ENCODE results near the gene PPP2R5C.
"Not testable (repeated sequence)": the region's sequence is repeated elsewhere in the genome, so short reads cannot be mapped to it uniquely, and the experiment has no call there.

PPP2R5C gene

GRCh38 chr14:101971458-101971857, 209.9 kb downstream of the PPP2R5C start:
- H3K4me1 Mint-ChIP-seq, result peaks cover 41% of the 10 kb centered on the region
- DNase-seq, ATAC-seq, H3K27ac Mint-ChIP-seq, H3K4me3 Mint-ChIP-seq, H3K27me3 Mint-ChIP-seq, H3K9me3 Mint-ChIP-seq: not testable (repeated sequence)
- peaks cover 25% of the 10 kb centered on the region for H3K36me3 Mint-ChIP-seq (ENCODE audit: low read depth)

GRCh38 chr14:101972126-101972866, 210.8 kb downstream of the PPP2R5C start:
- Mint-ChIP-seq H3K9me3 (no peaks in the 10 kb centered on the region), H3K36me3 (ENCODE audit: low read depth) (peaks cover 31% of the 10 kb centered on the region), H3K4me1 (peaks cover 34% of the 10 kb centered on the region), H3K27ac (no peak overlapping the region), H3K4me3 (no peak overlapping the region), H3K27me3 (no peaks in the 10 kb centered on the region)
- DNase-seq (no peak), ATAC-seq (no peak)

GRCh38 chr14:101973356-101973755, 211.8 kb downstream of the PPP2R5C start:
- peaks cover 30% of the 10 kb centered on the region for H3K4me1 Mint-ChIP-seq
- H3K9me3 Mint-ChIP-seq, result no peaks in the 10 kb centered on the region
- peaks cover 32% of the 10 kb centered on the region for H3K36me3 Mint-ChIP-seq (ENCODE audit: low read depth)
- H3K4me3 Mint-ChIP-seq, result no peak overlapping the region
- ATAC-seq (no peak), DNase-seq (no peak)
- H3K27ac Mint-ChIP-seq, result no peak overlapping the region
- H3K27me3 Mint-ChIP-seq, result no peaks in the 10 kb centered on the region

- no peak for ATAC-seq
- Mint-ChIP-seq H3K36me3 (ENCODE audit: low read depth) (peaks cover 38% of the 10 kb centered on the region), H3K4me1 (peaks cover 28% of the 10 kb centered on the region), H3K4me3 (no peak overlapping the region), H3K9me3 (no peaks in the 10 kb centered on the region), H3K27me3 (no peaks in the 10 kb centered on the region), H3K27ac (no peak overlapping the region)
- no peak for DNase-seq
Measured at GRCh38 chr14:101975231-101975630, 213.7 kb downstream of the PPP2R5C start.
